OCI-LY3 (cell line): ENCODE data around the gene FOSL1.
"Not testable (repeated sequence)": the region's sequence is repeated elsewhere in the genome, so short reads cannot be mapped to it uniquely, and the experiment has no call there.

Experiments
- H2AFZ ChIP-seq: fragments of 200-600, 300-600 bp; shearing (Covaris generic); 2 replicates; pipeline ENCODE4 v1.6.0; 2014; ENCODE audit warnings: antibody characterized with exemption, low read depth, low read length
- H3K27ac ChIP-seq: fragments of 200-600, 300-600 bp; sonication (generic); 2 replicates; pipeline ENCODE4 v1.5.1; 2014; ENCODE audit warnings: mild to moderate bottlenecking, low read length, moderate library complexity, mixed read lengths
- H3K27me3 ChIP-seq: fragments of 200-600, 300-600 bp; sonication (generic); 2 replicates; pipeline ENCODE4 v1.6.1; 2014; ENCODE audit warnings: low read depth, low read length, mixed read lengths
- H3K36me3 ChIP-seq: fragments of 200-600, 300-600 bp; sonication (generic); replicated peaks from 2 replicates; pipeline ENCODE3; 2014; ENCODE audit warnings: low read depth, low read length, mixed read lengths
- H3K4me1 ChIP-seq: fragments of 300-600, 200-600 bp; sonication (generic); 2 replicates; pipeline ENCODE4 v1.6.1; 2014; ENCODE audit warnings: low read length, mixed read lengths
- H3K4me2 ChIP-seq: fragments of 200-600, 300-600 bp; sonication (generic); 2 replicates; pipeline ENCODE4 v1.6.1; 2014; ENCODE audit warnings: low read length, mixed read lengths
- H3K4me3 ChIP-seq: fragments of 300-600, 200-600 bp; sonication (generic); 2 replicates; pipeline ENCODE4 v1.5.1; 2014; ENCODE audit warnings: antibody characterized with exemption, mild to moderate bottlenecking, low read length, moderate library complexity
- H3K79me2 ChIP-seq: fragments of 300-600, 200-600 bp; shearing (Covaris generic); 2 replicates; pipeline ENCODE4 v1.6.1; 2014; ENCODE audit warnings: mild to moderate bottlenecking, low read length, mixed read lengths
- H3K9ac ChIP-seq: fragments of 300-600, 200-600 bp; shearing (Covaris generic); 2 replicates; pipeline ENCODE4 v1.6.0; 2014; ENCODE audit warnings: mild to moderate bottlenecking, low read length, moderate library complexity
- H3K9me3 ChIP-seq: fragments of 200-600, 300-600 bp; shearing (Covaris generic); 2 replicates; pipeline ENCODE4 v1.6.1; 2014; ENCODE audit warnings: low read length, mixed read lengths; ENCODE audit not compliant: insufficient read depth
- H4K20me1 ChIP-seq: fragments of 200-600, 300-600 bp; sonication (generic); 2 replicates; pipeline ENCODE4 v1.6.1; 2016; ENCODE audit warnings: low read length, mixed read lengths; ENCODE audit not compliant: insufficient read depth
- CTCF ChIP-seq: fragments of 200-600, 300-600 bp; sonication (generic); IDR thresholded peaks from 2 replicates; pipeline ENCODE4 v1.5.1; 2014; ENCODE audit warnings: antibody characterized with exemption, low read length, low read depth
- EZH2phosphoT487 ChIP-seq: fragments of 200-600 bp; shearing (Covaris generic); IDR thresholded peaks from 2 replicates; pipeline ENCODE4 v1.6.1; 2018; ENCODE audit warnings: antibody characterized with exemption, mixed run types, low read depth

The FOSL1 gene

GRCh38 chr11:65850217-65851082, 49.7 kb downstream of the FOSL1 start:
- 0 out of 2 replicates have a peak, but pooled peaks cover 3% of the 10 kb centered on the region for H3K27me3 ChIP-seq
- peaks cover 18% of the 10 kb centered on the region for H3K79me2 ChIP-seq
- no peak overlapping the region for H3K4me3 ChIP-seq
- H3K4me2 ChIP-seq = no peak overlapping the region
- peaks cover 24% of the 10 kb centered on the region for H4K20me1 ChIP-seq
- H3K4me1 ChIP-seq = no peaks in the 10 kb centered on the region
- no peak overlapping the region for H3K27ac ChIP-seq
- H3K36me3 ChIP-seq = peaks cover 44% of the 10 kb centered on the region
- no peaks in the 10 kb centered on the region for H3K9me3 ChIP-seq
- no peak overlapping the region for H2AFZ ChIP-seq
- TF ChIP-seq CTCF (no peak), EZH2phosphoT487 (no peak)
- H3K9ac ChIP-seq = no peak overlapping the region

- H3K9ac ChIP-seq = no peak overlapping the region
- H3K36me3 ChIP-seq = peaks cover 39% of the 10 kb centered on the region
- no peak overlapping the region for H3K27ac ChIP-seq
- no peak overlapping the region for H3K4me3 ChIP-seq
- no peaks in the 10 kb centered on the region for H3K4me1 ChIP-seq
- H3K27me3 ChIP-seq = 0 out of 2 replicates have a peak, but pooled peaks cover 3% of the 10 kb centered on the region
- no peaks in the 10 kb centered on the region for H3K9me3 ChIP-seq
- H4K20me1 ChIP-seq = peaks cover 18% of the 10 kb centered on the region
- no peak overlapping the region for H2AFZ ChIP-seq
- TF ChIP-seq EZH2phosphoT487 = no peak
- TF ChIP-seq CTCF = no peak
- H3K4me2 ChIP-seq = no peak overlapping the region
- H3K79me2 ChIP-seq = peaks cover 11% of the 10 kb centered on the region
Measured at GRCh38 chr11:65849771-65850216, 50.4 kb downstream of the FOSL1 start.

- Histone ChIP-seq H3K79me2 (peaks cover 7% of the 10 kb centered on the region), H3K4me2 (no peak overlapping the region), H2AFZ (no peak overlapping the region), H3K4me3 (no peak overlapping the region), H4K20me1 (peaks cover 13% of the 10 kb centered on the region), H3K9ac (no peak overlapping the region), H3K27ac (no peak overlapping the region), H3K4me1 (no peaks in the 10 kb centered on the region), H3K9me3 (no peaks in the 10 kb centered on the region), H3K36me3 (peaks cover 35% of the 10 kb centered on the region), H3K27me3 (0 out of 2 replicates have a peak, but pooled peaks cover 3% of the 10 kb centered on the region)
- TF ChIP-seq CTCF (no peak), EZH2phosphoT487 (no peak)
Measured at GRCh38 chr11:65849366-65849765, 50.8 kb downstream of the FOSL1 start.

- H3K27me3 ChIP-seq, H3K9ac ChIP-seq, H2AFZ ChIP-seq, H3K79me2 ChIP-seq, H3K27ac ChIP-seq, H4K20me1 ChIP-seq, H3K4me1 ChIP-seq, H3K9me3 ChIP-seq, H3K4me3 ChIP-seq, H3K4me2 ChIP-seq: not testable (repeated sequence)
- H3K36me3 ChIP-seq = peaks cover 28% of the 10 kb centered on the region
Measured at GRCh38 chr11:65848693-65849092, 51.5 kb downstream of the FOSL1 start.
